NCI-H1105 treated with DMSO at 0.1 percent for 48 hours (cell line): ENCODE results near the gene C8A.

Source experiments
- DNase-seq: peaks from one replicate; lab custom pipeline; 2025; lab: John Stamatoyannopoulos, UW

Gene C8A

DNA sequence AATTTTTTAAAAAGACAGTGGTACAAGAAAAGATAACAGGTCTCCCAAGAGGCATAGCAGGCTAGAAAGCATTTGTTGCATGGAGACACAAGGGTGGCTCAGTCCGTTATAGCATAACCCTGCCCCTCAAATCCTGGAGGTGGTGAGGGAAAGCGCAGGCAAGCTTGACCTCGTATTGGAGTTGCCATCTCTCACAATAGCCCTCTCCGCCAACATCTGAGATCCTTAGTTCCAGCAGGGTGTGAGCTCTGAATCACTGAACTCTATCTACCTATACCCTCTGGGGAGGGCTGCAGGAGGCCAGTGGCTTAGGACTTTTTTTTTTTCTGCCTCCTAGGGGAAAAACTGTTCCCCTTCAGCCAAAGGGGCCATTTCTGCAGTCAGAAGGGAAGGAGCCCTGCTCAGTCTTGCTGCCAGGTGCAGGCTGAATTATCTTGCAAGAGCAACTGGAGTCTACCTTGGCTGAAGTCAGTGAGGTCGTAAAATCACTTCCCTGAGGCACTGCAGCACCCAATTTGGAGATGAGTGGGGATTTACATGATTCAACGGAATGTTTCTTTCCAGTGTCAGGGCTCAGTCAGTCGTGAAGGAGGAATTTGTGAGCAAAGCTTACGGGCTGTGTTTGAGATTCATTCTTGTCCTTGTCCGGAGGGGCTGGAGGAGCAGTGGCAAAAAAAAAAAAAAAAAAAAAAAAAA lies 17.2 kb upstream of the C8A start:
- peak; percentile 33 for DNase-seq

- no peak for DNase-seq
Measured at GRCh38 chr1:56838759-56839158, 15.8 kb upstream of the C8A start.

GRCh38 chr1:56843544-56843943 lies 11.1 kb upstream of the C8A start:
- DNase-seq = no peak

DNA sequence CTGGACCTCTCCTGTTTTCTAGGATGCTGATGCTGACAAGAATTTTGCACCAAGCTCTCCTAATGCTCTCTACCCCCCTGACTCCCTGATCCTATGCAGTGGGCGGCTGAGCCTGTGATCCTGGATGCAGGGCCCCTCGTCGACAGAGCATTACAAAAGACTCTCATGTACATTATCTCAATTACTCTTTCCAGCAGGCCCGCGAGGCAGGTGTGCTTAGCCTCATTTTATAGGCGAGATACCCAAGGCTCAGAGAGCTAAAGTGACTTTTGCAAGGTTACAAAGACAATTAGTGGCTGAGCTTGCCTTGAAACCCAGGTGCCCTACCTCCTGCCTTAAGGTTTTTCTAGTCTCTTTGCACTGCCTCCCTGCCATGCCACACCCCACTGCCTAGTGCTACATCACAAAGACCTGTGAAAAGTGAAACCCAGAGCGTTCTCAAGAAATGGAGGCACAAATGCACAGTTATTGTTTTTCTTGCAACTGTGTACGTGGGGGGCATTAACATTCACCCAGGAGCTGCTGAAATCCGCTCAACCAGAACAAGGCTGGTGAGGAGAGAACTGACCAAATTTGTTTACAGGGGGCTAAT lies 10.0 kb upstream of the C8A start:
- peak; percentile 66 for DNase-seq

DNA sequence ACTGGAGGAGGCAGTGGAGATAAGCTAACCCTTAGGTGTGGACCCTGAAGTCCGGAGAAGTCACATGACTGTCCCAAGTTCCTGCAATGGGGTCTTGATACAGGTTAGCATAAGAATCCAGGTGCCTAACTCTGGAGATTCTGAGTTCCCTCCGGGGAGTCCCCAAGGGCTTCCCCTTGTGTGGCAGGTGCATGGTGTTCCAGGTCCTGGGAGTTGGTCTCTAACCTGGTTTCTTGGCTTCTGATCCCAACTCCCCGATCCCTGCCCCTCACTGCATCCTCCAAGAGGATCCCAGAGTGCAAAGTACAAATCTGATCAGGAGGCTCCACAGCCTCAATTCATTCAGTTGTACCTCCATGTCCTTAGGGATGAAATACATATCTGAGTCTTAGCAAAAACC lies 9.3 kb upstream of the C8A start:
- no peak for DNase-seq

GRCh38 chr1:56849750-56850149 lies 4.8 kb upstream of the C8A start:
- no peak for DNase-seq

DNA sequence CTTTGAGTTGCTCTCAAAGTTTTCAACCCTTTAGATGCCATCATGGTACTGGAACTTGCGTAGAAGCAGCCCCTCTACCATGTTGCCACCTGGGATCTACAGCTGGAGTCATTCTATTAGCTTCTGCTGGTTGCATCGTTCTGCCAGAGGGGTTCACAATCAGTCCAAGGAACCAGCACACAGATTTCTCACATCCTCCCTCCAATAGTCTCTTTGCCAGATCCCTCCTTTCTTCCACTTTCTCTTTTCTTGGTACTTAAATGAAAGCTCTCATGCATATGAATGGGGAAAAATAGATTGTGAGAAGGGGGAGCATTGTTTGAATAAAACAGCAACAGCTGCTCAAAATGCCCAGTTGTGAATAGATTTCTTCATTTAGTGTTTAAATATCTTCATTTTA lies 4.2 kb upstream of the C8A start:
- no peak for DNase-seq

DNA sequence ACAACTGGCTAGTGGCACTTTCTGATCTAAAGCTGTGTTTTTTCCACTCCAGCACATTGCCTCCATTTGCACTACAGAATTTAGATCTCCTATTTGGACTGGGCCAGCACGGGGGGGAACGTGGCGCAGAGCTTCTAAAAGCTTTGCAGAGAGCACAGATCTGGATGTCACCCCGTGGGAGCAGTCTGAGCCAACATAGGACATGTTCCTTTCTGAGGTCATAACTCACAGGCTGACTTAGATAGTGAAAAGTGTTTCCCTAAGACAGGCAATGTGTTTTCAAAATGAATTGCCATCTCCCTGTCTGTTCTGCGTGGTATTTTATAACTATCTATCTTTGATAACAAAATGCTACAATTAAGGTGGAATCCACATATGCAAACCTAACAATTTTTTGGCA lies 3.7 kb upstream of the C8A start:
- DNase-seq = no peak

GRCh38 chr1:56852476-56852875 lies 2.1 kb upstream of the C8A start:
- no peak for DNase-seq

DNA sequence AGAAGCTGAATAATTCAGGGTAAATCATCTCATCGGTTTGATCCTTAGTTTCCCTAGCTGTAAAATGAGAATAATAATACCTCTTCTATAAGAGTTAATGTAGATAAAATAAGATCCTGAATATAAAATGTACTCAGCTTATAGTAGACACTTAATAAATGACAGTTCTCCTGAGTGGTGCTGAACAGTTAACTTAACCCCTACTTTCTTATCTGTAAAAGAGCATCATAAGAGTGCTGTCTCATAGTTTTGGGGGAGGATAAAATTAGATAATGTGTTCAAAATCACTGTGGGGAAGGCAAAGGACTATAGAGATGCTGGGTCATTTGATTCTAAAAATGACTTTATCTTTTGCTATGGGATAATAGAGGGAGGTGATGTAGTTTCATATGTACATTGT lies 593 bp downstream of the C8A start:
- DNase-seq = no peak

DNA sequence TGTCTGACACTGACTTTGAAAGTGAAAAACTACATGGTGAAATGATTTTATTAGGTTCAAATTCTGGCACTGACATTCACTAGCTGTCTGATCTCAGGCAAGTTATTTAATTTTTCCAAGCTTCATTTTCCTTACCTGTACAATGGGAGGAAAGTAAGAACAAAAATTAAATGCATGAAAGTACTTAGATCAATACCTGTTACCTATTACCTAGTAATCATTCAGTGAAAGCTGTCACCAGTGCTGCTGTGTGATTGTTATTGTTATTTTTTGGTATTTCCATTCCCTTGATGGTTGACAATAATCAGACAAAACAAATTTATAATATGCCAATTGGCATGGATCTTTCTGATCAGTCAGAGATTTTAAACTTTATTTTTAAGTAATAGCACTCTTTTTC lies 1.6 kb downstream of the C8A start:
- no peak for DNase-seq

- no peak for DNase-seq
Measured at GRCh38 chr1:56859287-56859686, 4.7 kb downstream of the C8A start.

DNA sequence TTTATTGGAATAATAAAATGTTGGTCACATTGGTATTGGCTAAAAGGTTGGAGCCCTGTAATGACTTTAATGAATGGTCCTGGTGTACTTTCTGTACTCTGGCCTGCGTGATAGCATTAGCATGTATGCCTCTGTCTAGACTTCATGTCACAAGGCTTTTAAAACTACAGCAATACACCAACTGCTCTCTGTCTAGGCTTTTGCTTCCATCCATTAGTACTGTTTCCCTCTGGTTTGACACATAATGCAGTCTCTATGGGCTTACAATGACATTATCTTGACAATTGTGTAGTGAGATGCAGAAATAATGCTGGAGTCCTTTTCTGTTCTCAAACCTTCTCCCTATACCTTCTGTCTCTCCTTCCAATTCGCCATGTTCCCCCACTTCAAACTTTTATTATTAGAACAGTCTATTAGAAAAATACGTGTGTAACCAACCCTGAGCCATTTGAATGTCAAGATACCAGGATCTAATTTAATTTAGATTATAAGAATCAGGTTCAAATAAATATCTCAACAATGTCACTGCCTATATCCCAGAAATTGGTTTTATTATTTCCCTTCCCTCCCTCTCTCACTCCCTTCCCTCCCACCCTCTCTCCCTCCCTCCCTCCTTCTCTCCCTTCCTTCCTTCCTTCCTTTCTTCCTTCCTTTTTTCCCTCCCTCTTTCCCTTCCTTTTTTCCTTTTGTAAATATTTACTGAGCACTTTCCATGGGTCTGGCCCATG lies 8.8 kb downstream of the C8A start:
- DNase-seq = no peak

DNA sequence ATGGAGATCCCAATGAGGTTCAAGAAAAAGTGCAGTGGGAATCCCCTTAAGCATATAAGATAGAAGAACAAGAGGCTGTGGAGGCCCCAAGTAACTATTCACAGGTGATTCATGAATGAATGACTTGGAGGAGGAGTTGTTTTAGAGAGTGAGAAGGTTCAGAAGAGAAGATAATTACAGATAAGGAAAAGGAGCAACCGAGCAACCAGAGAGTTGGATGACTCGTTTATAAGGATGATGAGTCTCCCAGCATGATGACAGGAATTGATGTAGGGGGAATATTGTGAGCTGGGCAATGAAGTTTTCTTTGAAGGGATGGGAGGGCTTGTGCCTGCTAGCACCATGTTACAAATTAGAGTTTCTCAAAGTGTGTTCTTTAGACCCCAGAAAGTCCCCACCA lies 9.8 kb downstream of the C8A start:
- no peak for DNase-seq

DNA sequence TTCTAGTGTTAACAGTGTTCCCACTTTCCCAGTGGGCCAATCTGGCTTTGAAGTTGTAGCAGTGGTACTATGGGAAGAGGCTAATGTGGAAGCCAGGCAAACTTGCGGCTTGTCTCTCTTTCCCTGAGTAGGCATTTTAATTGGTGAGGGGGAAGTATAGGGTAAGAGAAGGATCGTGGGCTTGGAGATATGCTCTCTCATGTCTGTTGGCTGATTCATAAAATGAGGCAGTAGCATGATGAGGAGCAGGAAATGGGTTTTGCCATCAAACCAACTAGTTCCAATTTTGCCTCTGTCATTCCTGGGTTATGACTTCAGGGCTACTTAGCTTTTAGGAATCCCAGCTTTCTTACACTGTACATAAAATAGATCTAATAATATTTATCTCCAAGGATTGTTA lies 12.1 kb downstream of the C8A start:
- no peak for DNase-seq

GRCh38 chr1:56867491-56867890 lies 12.9 kb downstream of the C8A start:
- no peak for DNase-seq

DNA sequence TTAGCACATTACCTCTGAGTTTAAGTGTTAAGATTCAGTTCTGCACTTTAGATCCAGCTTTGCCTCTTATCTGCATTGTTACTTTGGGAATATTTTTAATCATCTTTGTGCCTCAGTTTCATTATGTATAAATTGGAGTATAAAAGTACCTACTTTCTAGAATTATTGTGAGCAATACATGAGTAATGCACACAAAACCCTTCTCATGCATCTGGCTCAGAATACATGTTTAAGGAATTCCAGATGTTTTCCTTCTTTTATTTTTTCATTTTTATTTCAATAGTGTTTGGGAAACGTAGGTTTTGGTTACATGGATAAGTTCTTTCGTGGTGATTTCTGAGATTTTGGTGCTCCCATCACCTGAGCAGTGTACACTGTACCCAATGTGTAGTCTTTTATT lies 14.2 kb downstream of the C8A start:
- no peak for DNase-seq

- no peak for DNase-seq
Measured at GRCh38 chr1:56872597-56872996, 18.0 kb downstream of the C8A start.

DNA sequence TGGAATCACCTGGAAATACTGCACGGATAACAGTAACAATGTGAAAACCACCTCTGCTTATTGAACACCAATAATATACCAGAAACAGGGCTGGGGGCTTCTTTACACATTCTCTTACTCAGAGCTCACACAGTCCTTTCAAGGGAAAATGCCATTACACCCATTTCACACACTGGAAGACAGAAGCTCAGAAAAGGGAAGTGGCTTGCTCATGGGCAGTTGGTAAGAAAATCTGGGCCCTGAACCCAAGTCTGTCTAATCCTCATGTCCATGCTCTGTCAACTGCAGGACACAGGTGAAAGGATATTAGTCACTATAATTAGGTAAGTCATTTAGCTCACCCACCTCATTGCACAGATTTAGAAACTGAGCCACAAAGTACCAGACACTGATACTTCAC lies 18.6 kb downstream of the C8A start:
- DNase-seq = no peak

- DNase-seq = no peak
Measured at GRCh38 chr1:56874689-56875088, 20.1 kb downstream of the C8A start.

GRCh38 chr1:56877973-56878372 lies 23.4 kb downstream of the C8A start:
- peak; percentile 79 for DNase-seq

GRCh38 chr1:56880774-56881173 lies 26.2 kb downstream of the C8A start:
- DNase-seq = no peak

- no peak for DNase-seq
Measured at GRCh38 chr1:56881417-56881816, 26.8 kb downstream of the C8A start.

- no peak for DNase-seq
Measured at GRCh38 chr1:56890229-56890628, 35.6 kb downstream of the C8A start.
